Natural killer cell (primary cell): ENCODE data around the gene ETF1. TPM values are rescaled to one million over a fixed set of nuclear protein-coding genes. Genes with fewer than 3 reads are reported as not detected.

Experiments used
- ATAC-seq, 3 donors: fragments of 150-1000 bp in 2 of 3; fragments of 200-7000 bp in 1 of 3; cut with Tn5 transposase; 1 replicate in 1 of 3; 2 replicates in 2 of 3; pipeline ENCODE4 v1.10.0; 2021; ENCODE audit warnings: mild to moderate bottlenecking in 2 of 3, moderate library complexity in 2 of 3
- DNase-seq, 2 donors: peaks; one replicate each; pipeline versions ENCODE4 v3.0.0 to v3.0.0-alpha.2; 2013 to 2021; ENCODE audit warnings: mixed read lengths in 1 of 2
- H3K27ac ChIP-seq: one replicate; pipeline ENCODE4 v1.5.1; 2013; ENCODE audit warnings: mild to moderate bottlenecking, low read length
- H3K27me3 ChIP-seq: one replicate; pipeline ENCODE4 v1.6.1; 2013; ENCODE audit warnings: low read length; ENCODE audit not compliant: control insufficient read depth, insufficient read depth
- H3K36me3 ChIP-seq: one replicate; pipeline ENCODE4 v1.6.1; 2013; ENCODE audit warnings: low read length; ENCODE audit not compliant: control insufficient read depth, insufficient read depth
- H3K4me1 ChIP-seq: one replicate; pipeline ENCODE4 v1.6.1; 2013; ENCODE audit warnings: low read length; ENCODE audit not compliant: control insufficient read depth, insufficient read depth
- H3K4me3 ChIP-seq: one replicate; pipeline ENCODE4 v1.5.1; 2013; ENCODE audit warnings: low read length
- H3K9me3 ChIP-seq: one replicate; pipeline ENCODE4 v1.6.1; 2013; ENCODE audit warnings: low read length; ENCODE audit not compliant: control insufficient read depth, insufficient read depth
- H3K27ac Mint-ChIP-seq, 2 donors: one replicate each; pipeline ENCODE4 v1.8.0; 2022; ENCODE audit warnings: mild to moderate bottlenecking in 2 of 2, mixed read lengths in 2 of 2, moderate library complexity in 1 of 2
- H3K27me3 Mint-ChIP-seq, 2 donors: one replicate each; pipeline ENCODE4 v1.8.0; 2022; ENCODE audit warnings: low read depth in 2 of 2, mixed read lengths in 2 of 2
- H3K36me3 Mint-ChIP-seq: one replicate; pipeline ENCODE4 v1.8.0; 2022; ENCODE audit warnings: mixed read lengths
- H3K4me1 Mint-ChIP-seq, 2 donors: one replicate each; pipeline ENCODE4 v1.8.0; 2022; ENCODE audit warnings: mixed read lengths in 2 of 2
- H3K4me3 Mint-ChIP-seq: one replicate; pipeline ENCODE4 v1.8.0; 2022; ENCODE audit warnings: mild to moderate bottlenecking, moderate library complexity, mixed read lengths
- H3K9me3 Mint-ChIP-seq, 2 donors: one replicate each; pipeline ENCODE4 v1.8.0; 2022; ENCODE audit warnings: mixed read lengths in 2 of 2
- CTCF ChIP-seq: fragments of 200-600 bp; IDR thresholded peaks from one replicate; pipeline ENCODE4 v1.8.0; 2022; ENCODE audit warnings: antibody characterized with exemption
- WGBS: methylation state at CpG from one replicate; pipeline ENCODE4 v1.1.7; 2013; ENCODE audit warnings: missing lambda C conversion rate; ENCODE audit not compliant: insufficient coverage; 5-methylcytosine and 5-hydroxymethylcytosine counted together
- intact Hi-C: fragments of 100-400 bp; cut with micrococcal nuclease; formaldehyde crosslinking; loops from one replicate; pipeline ENCODE4 v1.14.2; 2022
- total RNA-seq, 4 donors: library from RNA; stranded (reverse); fragments of 120-200 nt in 1 of 4; gene quantifications; one replicate each; pipeline versions ENCODE4 v1.2.3 to v1.2.4, GENCODE V29; 2013 to 2022

Gene ETF1
- total RNA-seq, 3 donors from 2014 or later (not counting 1 experiment from before 2014, with no cell fraction given) = 135 to 189 (median 136) TPM

DNA sequence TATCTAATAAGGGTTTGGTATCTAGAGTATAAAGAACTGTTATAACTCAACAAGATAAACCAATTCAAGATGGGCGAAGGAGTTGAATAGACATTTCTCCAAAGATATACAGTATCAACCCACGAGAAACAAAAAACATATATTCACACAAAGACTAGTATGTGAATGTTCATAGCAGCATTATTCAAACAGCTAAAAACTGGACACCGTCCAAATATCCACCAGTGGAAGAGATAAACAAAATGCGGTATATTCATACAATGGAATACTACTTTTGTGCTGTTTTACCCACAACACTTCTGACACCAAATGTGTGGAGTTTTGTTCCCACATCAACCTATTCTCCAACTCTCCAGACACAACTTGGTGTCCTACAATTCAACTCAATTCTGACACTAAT lies 44.7 kb downstream of the ETF1 start:
- Mint-ChIP-seq H3K4me3 (no peak overlapping the region), H3K36me3 (no peaks in the 10 kb centered on the region), H3K27me3 (peaks cover 0 to 4% of the 10 kb centered on the region in 2 donors), H3K27ac (no peak overlapping the region), H3K4me1 (no peaks in the 10 kb centered on the region), H3K9me3 (no peaks in the 10 kb centered on the region)
- TF ChIP-seq CTCF = no peak
- Histone ChIP-seq H3K4me3 (no peak overlapping the region), H3K27ac (no peak overlapping the region), H3K9me3 (no peaks in the 10 kb centered on the region), H3K4me1 (no peaks in the 10 kb centered on the region), H3K27me3 (no peaks in the 10 kb centered on the region), H3K36me3 (no peaks in the 10 kb centered on the region)
- no peak for ATAC-seq
- intact Hi-C loops = loop anchor here (10.0 kb wide), 1 partner anchor 46 kb away; the partner anchor contains the start of gene ETF1
- DNase-seq = no peak
- 91% methylated on average over 3 of the region's 4 CpGs for WGBS

- H3K4me3 ChIP-seq = no peak overlapping the region
- Mint-ChIP-seq H3K27me3 (peaks cover 8 to 13% of the 10 kb centered on the region in 2 donors), H3K4me3 (no peak overlapping the region), H3K9me3 (no peaks in the 10 kb centered on the region), H3K27ac (no peak overlapping the region), H3K36me3 (no peaks in the 10 kb centered on the region), H3K4me1 (peaks cover 5 to 10% of the 10 kb centered on the region in 2 donors)
- no peak for DNase-seq
- intact Hi-C loops = loop anchor here (10.0 kb wide), 1 partner anchor 49 kb away; the partner anchor contains the start of gene ETF1
- 83% methylated on average over 6 of the region's 7 CpGs for WGBS
- ATAC-seq = no peak
- TF ChIP-seq CTCF = no peak
- peaks cover 16% of the 10 kb centered on the region for H3K4me1 ChIP-seq
- H3K27ac ChIP-seq = no peak overlapping the region
- no peaks in the 10 kb centered on the region for H3K36me3 ChIP-seq
- H3K9me3 ChIP-seq = no peaks in the 10 kb centered on the region
- H3K27me3 ChIP-seq = peaks cover 21% of the 10 kb centered on the region
These were observed 47.7 kb downstream of the ETF1 start for GRCh38 chr5:138495351-138495750.

DNA sequence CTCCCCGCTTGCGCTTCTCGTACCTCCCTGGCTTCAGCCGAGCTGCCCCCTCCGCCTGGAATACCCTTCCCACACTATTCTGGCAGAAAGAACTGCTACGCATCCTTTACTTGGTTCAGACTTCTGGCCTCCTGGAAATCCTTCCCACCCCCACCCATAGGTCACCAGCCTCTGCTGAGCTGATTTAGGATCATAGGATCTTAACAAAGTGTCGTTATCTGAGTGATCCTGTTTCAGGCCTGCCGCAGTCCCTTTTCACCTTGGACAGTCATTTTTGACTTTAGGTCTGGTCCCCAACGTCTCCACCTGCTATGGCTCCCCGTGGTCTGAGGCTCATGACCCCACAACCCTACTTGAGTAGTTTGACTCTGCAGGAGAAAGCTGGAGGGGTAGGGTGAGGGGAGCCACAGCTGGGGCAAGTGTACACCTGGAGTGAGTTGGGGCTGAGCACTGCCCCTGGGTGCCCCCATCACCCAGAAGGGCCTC lies 50.4 kb downstream of the ETF1 start:
- Mint-ChIP-seq H3K27ac (peak overlapping the region; percentile 62 to 82), H3K36me3 (no peaks in the 10 kb centered on the region), H3K27me3 (peaks cover 15 to 18% of the 10 kb centered on the region in 2 donors), H3K4me1 (peaks cover 5 to 10% of the 10 kb centered on the region in 2 donors), H3K9me3 (no peaks in the 10 kb centered on the region), H3K4me3 (peak overlapping the region; percentile 94)
- intact Hi-C loops = loop anchor here (1.0 to 10.0 kb wide), 2 partner anchors 27 to 52 kb away; partner anchors contain the start of genes EGR1 and ETF1
- peaks cover 26% of the 10 kb centered on the region for H3K27me3 ChIP-seq
- H3K4me1 ChIP-seq = peaks cover 16% of the 10 kb centered on the region
- DNase-seq (no peak), ATAC-seq (no peak)
- no peaks in the 10 kb centered on the region for H3K9me3 ChIP-seq
- 56% methylated on average over 10 of the region's 10 CpGs for WGBS
- no peak for TF ChIP-seq CTCF
- H3K27ac ChIP-seq = no peak overlapping the region
- H3K36me3 ChIP-seq = no peaks in the 10 kb centered on the region
- H3K4me3 ChIP-seq = peak overlapping the region; percentile 47
